HepG2 (cell line): ENCODE measurements around the gene TAF1B. TPM values are rescaled to one million over a fixed set of nuclear protein-coding genes. Genes with fewer than 3 reads are reported as not detected.

Experiments
- ARID2 ChIP-seq: sonication (generic); formaldehyde crosslinking; IDR thresholded peaks from 2 replicates; pipeline ENCODE4 v1.8.1; 2022; ENCODE audit warnings: mild to moderate bottlenecking, missing genetic modification reagents, borderline replicate concordance
- BORCS8-MEF2B ChIP-seq: sonication (generic); formaldehyde crosslinking; IDR thresholded peaks from 2 replicates; pipeline ENCODE4 v1.8.0; 2022; ENCODE audit warnings: mild to moderate bottlenecking, missing genetic modification reagents
- GABPB1 ChIP-seq: IDR thresholded peaks from 2 replicates; pipeline ENCODE4 v1.6.1; 2016; ENCODE audit warnings: mild to moderate bottlenecking, missing genetic modification reagents, moderate library complexity, missing compliant biosample characterization
- GLI4 ChIP-seq: sonication (generic); formaldehyde crosslinking; IDR thresholded peaks from 2 replicates; pipeline ENCODE4 v1.5.1; 2020; ENCODE audit warnings: missing genetic modification reagents, mild to moderate bottlenecking, moderate library complexity, borderline replicate concordance
- KDM6A ChIP-seq: IDR thresholded peaks from 2 replicates; pipeline ENCODE4 v1.6.1; 2016; ENCODE audit warnings: low read depth
- MBD4 ChIP-seq: IDR thresholded peaks from 2 replicates; pipeline ENCODE4 v1.6.1; 2012; ENCODE audit warnings: low read length, inconsistent platforms, borderline replicate concordance
- MIER2 ChIP-seq: IDR thresholded peaks from 2 replicates; pipeline ENCODE4 v1.6.1; 2016; ENCODE audit warnings: missing biosample characterization, missing genetic modification reagents
- MIXL1 ChIP-seq: IDR thresholded peaks from 2 replicates; pipeline ENCODE4 v1.6.1; 2016
- MXD4 ChIP-seq: IDR thresholded peaks from 2 replicates; pipeline ENCODE4 v1.6.1; 2016; ENCODE audit warnings: mild to moderate bottlenecking, missing biosample characterization, missing genetic modification reagents
- MYC ChIP-seq: sonication (generic); formaldehyde crosslinking; IDR thresholded peaks from 2 replicates; pipeline ENCODE4 v1.9.0; 2021; ENCODE audit warnings: missing genetic modification reagents, borderline replicate concordance
- MYPOP ChIP-seq: sonication (generic); formaldehyde crosslinking; IDR thresholded peaks from 2 replicates; pipeline ENCODE4 v1.8.1; 2023; ENCODE audit warnings: mild to moderate bottlenecking, moderate library complexity, missing genetic modification reagents
- POGK ChIP-seq: sonication (generic); formaldehyde crosslinking; conservative IDR thresholded peaks from 2 replicates; pipeline ENCODE4 v1.8.0; 2022; ENCODE audit warnings: mild to moderate bottlenecking, moderate library complexity, missing genetic modification reagents
- RXRB ChIP-seq: IDR thresholded peaks from 2 replicates; pipeline ENCODE4 v1.6.1; 2016; ENCODE audit warnings: borderline replicate concordance, missing genetic modification reagents, missing compliant biosample characterization
- STAG1 ChIP-seq: sonication (generic); formaldehyde crosslinking; IDR thresholded peaks from 2 replicates; pipeline ENCODE4 v1.4.0; 2020; ENCODE audit warnings: missing genetic modification reagents
- TARDBP ChIP-seq: sonication (generic); formaldehyde crosslinking; IDR thresholded peaks from 2 replicates; pipeline ENCODE4 v1.8.0; 2022; ENCODE audit warnings: mild to moderate bottlenecking, missing genetic modification reagents
- ZFP37 ChIP-seq: sonication (generic); formaldehyde crosslinking; IDR thresholded peaks from 2 replicates; pipeline ENCODE4 v1.4.0; 2020; ENCODE audit warnings: missing genetic modification reagents, borderline replicate concordance
- ZNF12 ChIP-seq: sonication (generic); formaldehyde crosslinking; IDR thresholded peaks from 2 replicates; pipeline ENCODE4 v1.5.0; 2020; ENCODE audit warnings: missing genetic modification reagents
- ZNF24 ChIP-seq: fragments of 450-650 bp; IDR thresholded peaks from 2 replicates; pipeline ENCODE4 v1.6.1; 2017; ENCODE audit warnings: antibody characterized with exemption, mild to moderate bottlenecking
- ZNF30 ChIP-seq: sonication (generic); formaldehyde crosslinking; IDR thresholded peaks from 2 replicates; pipeline ENCODE4 v1.5.0; 2020; ENCODE audit warnings: mild to moderate bottlenecking, missing genetic modification reagents
- ZNF543 ChIP-seq: sonication (generic); formaldehyde crosslinking; IDR thresholded peaks from 2 replicates; pipeline ENCODE4 v1.4.0; 2020; ENCODE audit warnings: mild to moderate bottlenecking, missing genetic modification reagents
- ZNF670 ChIP-seq: sonication (generic); formaldehyde crosslinking; IDR thresholded peaks from 2 replicates; pipeline ENCODE4 v1.8.0; 2022; ENCODE audit warnings: mild to moderate bottlenecking, missing genetic modification reagents, borderline replicate concordance
- ZNF768 ChIP-seq: sonication (generic); formaldehyde crosslinking; IDR thresholded peaks from 2 replicates; pipeline ENCODE4 v1.4.0; 2020; ENCODE audit warnings: missing genetic modification reagents
- ZNF781 ChIP-seq: sonication (generic); formaldehyde crosslinking; IDR thresholded peaks from 2 replicates; pipeline ENCODE4 v1.5.1; 2020; ENCODE audit warnings: borderline replicate concordance, mild to moderate bottlenecking, missing genetic modification reagents; ENCODE audit errors: not compliant biosample characterization
- ZNF788 ChIP-seq: sonication (generic); formaldehyde crosslinking; IDR thresholded peaks from 2 replicates; pipeline ENCODE4 v1.5.0; 2020; ENCODE audit warnings: mild to moderate bottlenecking, missing genetic modification reagents, borderline replicate concordance
- polyA plus RNA-seq, 8 experiments: library from polyadenylated mRNA; depleted of rRNA in 3 of 8; stranded (reverse) in 7 of 8; unstranded in 1 of 8; fragments of >200 nt; fragmentation: Illumina TruSeq in 4 of 8; extraction: Trizol in 4 of 8; gene quantifications; 2 replicates each; pipeline versions ENCODE4 v1.2.1 to v1.2.3, GENCODE V29; 2011 to 2016; ENCODE audit warnings: low read depth in 4 of 8, missing spikeins in 1 of 8, mixed read lengths in 1 of 8; ENCODE audit not compliant: insufficient read depth in 1 of 8
- total RNA-seq, 5 experiments: library from RNA; depleted of rRNA; stranded (reverse); fragments of >200 nt; fragmentation: Illumina TruSeq; extraction: Trizol; gene quantifications; 2 replicates each; pipeline ENCODE4 v1.2.3, GENCODE V29; 2016; ENCODE audit warnings: low read depth in 1 of 5
- TF ChIP-seq, protein P1 (sequence below): sonication (generic); formaldehyde crosslinking; IDR thresholded peaks from 2 replicates; pipeline ENCODE4 v1.4.0; 2020; ENCODE audit warnings: missing genetic modification reagents
- TF ChIP-seq, protein P2 (sequence below): sonication (generic); formaldehyde crosslinking; IDR thresholded peaks from 2 replicates; pipeline ENCODE4 v1.4.0; 2020; ENCODE audit warnings: missing genetic modification reagents

TAF1B gene
- total and polyA plus RNA-seq, 2 of the 13 experiments (the other 11 are each of a cell fraction or from before 2014, with no cell fraction given): 13.3 to 27.7 TPM

DNA sequence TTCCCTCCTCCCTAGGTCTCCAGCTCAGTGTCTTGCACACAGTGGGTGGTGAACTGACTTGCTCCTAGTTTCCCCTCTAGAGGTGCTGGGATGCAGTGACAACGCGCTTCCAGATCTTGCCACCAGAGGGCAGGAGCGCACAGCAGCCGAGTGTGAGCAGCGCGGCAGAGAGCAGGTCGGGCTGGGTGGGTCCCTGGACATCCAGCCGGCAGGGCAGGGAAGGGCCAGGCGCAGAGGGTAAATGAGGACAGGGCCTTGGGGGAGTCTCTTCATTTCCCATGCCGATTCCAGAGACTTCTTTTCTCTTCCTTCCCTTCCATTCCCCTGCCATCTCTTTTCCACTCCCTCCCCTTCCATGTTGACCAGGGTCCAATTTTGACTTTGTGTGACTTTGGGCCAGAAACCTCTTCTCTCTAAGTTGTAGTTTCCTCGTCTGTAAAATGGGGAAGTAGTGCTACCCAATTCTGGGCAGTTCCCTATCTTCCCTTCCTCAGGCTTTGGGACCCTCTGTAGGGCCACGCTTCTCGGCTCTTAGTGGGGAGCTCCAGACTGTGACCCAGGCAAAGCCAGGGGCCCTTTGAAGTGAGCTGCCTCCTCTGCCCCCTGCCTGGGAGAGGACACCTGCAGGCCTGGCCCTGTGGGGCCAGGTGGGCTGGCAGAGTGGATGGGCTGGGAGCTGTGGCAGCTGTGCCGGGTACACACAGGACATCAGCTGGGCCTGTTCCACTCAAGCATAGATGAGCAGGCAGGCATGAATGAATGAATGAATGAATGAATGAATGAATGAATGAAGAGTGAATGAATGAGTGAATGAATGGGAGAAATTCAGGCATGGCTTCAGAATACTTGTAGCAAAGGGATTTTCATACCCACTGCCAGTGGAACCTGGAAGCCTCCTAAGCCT lies 43.3 kb upstream of the TAF1B start (continued):
- TF ChIP-seq TARDBP (CRISPR knock-in tag) (0 out of 2 replicates have a peak, but pooled peaks have one; percentile 49), RXRB (CRISPR knock-in tag) (peak; percentile 96), MBD4 (no peak), ZNF12 (peak; percentile 39; the same call in 1 of the 2 replicates), GABPB1 (CRISPR knock-in tag) (peak; percentile 69), ZNF30 (no peak), ZNF24 (peak; percentile 97), GLI4 (no peak), KDM6A (CRISPR knock-in tag) (no peak), ZNF543 (CRISPR knock-in tag) (0 out of 2 replicates have a peak, but pooled peaks have one; percentile 25), MXD4 (CRISPR knock-in tag) (0 out of 2 replicates have a peak, but pooled peaks have one; percentile 26), ZNF670 (no peak), MYC (CRISPR knock-in tag) (peak; percentile 48; the same call in 1 of the 2 replicates), BORCS8-MEF2B (peak; percentile 66; the same call in 1 of the 2 replicates), POGK (CRISPR knock-in tag) (peak; percentile 84), ARID2 (CRISPR knock-in tag) (peak; percentile 68; the same call in 1 of the 2 replicates), ZNF768 (CRISPR knock-in tag) (0 out of 2 replicates have a peak, but pooled peaks have one; percentile 49), ZNF788 (peak; percentile 50; the same call in 1 of the 2 replicates), MIXL1 (CRISPR knock-in tag) (no peak), MIER2 (peak; percentile 63; the same call in 1 of the 2 replicates), STAG1 (CRISPR knock-in tag) (peak; percentile 94), MYPOP (no peak), ZFP37 (no peak), ZNF781 (CRISPR knock-in tag) (peak; percentile 75)
- TF ChIP-seq, protein P1, sequence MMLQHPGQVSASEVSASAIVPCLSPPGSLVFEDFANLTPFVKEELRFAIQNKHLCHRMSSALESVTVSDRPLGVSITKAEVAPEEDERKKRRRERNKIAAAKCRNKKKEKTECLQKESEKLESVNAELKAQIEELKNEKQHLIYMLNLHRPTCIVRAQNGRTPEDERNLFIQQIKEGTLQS (CRISPR knock-in tag): 0 out of 2 replicates have a peak, but pooled peaks have one; percentile 42
- TF ChIP-seq, protein P2, sequence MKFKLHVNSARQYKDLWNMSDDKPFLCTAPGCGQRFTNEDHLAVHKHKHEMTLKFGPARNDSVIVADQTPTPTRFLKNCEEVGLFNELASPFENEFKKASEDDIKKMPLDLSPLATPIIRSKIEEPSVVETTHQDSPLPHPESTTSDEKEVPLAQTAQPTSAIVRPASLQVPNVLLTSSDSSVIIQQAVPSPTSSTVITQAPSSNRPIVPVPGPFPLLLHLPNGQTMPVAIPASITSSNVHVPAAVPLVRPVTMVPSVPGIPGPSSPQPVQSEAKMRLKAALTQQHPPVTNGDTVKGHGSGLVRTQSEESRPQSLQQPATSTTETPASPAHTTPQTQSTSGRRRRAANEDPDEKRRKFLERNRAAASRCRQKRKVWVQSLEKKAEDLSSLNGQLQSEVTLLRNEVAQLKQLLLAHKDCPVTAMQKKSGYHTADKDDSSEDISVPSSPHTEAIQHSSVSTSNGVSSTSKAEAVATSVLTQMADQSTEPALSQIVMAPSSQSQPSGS (CRISPR knock-in tag): peak; percentile 80
